ENCODE results near the gene NKIRAS1. TPM values are rescaled to one million over a fixed set of nuclear protein-coding genes. Genes with fewer than 3 reads are reported as not detected.

Gene NKIRAS1
- total and polyA plus RNA-seq, 2 donors (not counting 1 experiment from before 2014, with no cell fraction given) = 1.6 to 4.7 TPM

DNA sequence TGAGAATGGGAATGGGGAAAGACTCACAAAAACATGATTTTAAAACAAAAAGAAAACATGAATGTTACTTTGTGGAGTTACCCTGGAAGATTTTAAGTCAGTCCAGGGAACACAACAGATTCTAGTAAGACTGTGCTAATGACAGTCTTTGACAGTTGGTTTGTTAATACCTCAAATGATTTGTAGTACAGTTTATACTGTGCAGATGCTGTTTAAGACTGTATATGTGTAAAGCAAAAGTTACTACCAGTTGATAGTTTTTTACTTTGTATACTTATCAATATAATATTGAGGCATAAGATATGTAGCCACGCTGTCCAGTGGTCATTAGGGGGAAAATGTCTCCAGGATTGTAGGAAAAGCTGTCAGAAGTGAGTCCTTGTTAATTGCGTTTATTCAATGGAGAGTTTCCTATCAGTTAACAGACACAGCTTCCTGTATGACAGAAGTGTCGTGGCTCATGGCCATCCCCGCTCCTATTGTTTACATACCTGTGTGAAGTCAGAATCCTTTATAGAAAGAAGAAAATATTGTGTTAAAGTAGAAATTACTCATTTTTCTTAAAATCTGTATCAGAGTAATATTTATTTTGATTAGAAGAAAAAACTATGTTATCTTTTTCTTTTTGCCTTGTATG, 36.0 kb downstream of the NKIRAS1 start:
- no peaks in the 10 kb centered on the region for H3K36me3 ChIP-seq (replicated peaks in 1 of 2; ENCODE audit: control extremely low read depth in 1 of 2, control insufficient read depth in 1 of 2, extremely low read depth in 1 of 2, insufficient read depth in 2 of 2, low read length in 1 of 2)
- ChIA-PET POLR2A (interaction anchor here (0.5 kb wide), 1 partner anchor 724 kb away, joined by 3 read pairs; no protein-coding TSS in a partner anchor), CTCF (interaction anchor here (0.9 kb wide), 1 partner anchor 7 kb away, joined by 4 read pairs; no protein-coding TSS in a partner anchor)
- no peaks in the 10 kb centered on the region for H3K27me3 Mint-ChIP-seq
- no peak overlapping the region for H3K4me3 ChIP-seq (ENCODE audit: control extremely low read depth in 1 of 5, extremely low read depth in 1 of 5, insufficient read depth in 1 of 5, low read depth in 2 of 5, low read length in 4 of 5)
- H3K9me3 ChIP-seq (ENCODE audit: control extremely low read depth in 1 of 3, control insufficient read depth in 2 of 3, insufficient read depth in 1 of 3, low read length in 2 of 3) = peaks cover 0 to 8% (median 0%) of the 10 kb centered on the region in 3 donors
- TF ChIP-seq, protein P1, sequence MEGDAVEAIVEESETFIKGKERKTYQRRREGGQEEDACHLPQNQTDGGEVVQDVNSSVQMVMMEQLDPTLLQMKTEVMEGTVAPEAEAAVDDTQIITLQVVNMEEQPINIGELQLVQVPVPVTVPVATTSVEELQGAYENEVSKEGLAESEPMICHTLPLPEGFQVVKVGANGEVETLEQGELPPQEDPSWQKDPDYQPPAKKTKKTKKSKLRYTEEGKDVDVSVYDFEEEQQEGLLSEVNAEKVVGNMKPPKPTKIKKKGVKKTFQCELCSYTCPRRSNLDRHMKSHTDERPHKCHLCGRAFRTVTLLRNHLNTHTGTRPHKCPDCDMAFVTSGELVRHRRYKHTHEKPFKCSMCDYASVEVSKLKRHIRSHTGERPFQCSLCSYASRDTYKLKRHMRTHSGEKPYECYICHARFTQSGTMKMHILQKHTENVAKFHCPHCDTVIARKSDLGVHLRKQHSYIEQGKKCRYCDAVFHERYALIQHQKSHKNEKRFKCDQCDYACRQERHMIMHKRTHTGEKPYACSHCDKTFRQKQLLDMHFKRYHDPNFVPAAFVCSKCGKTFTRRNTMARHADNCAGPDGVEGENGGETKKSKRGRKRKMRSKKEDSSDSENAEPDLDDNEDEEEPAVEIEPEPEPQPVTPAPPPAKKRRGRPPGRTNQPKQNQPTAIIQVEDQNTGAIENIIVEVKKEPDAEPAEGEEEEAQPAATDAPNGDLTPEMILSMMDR (IDR thresholded peaks at IDR 0.05) = no peak
- no peak overlapping the region for H3K4me3 Mint-ChIP-seq
- H3K79me2 ChIP-seq (ENCODE audit: control insufficient read depth, insufficient read depth, low read length) = peaks cover 41% of the 10 kb centered on the region
- no peaks in the 10 kb centered on the region for H3K9me3 Mint-ChIP-seq (ENCODE audit: insufficient read depth)
- intact Hi-C loops (cut with micrococcal nuclease) = no loop called here
- no peaks in the 10 kb centered on the region for H3K27me3 ChIP-seq (replicated peaks in 1 of 4; ENCODE audit: control extremely low read depth in 1 of 4, control insufficient read depth in 3 of 4, insufficient read depth in 4 of 4, low read length in 3 of 4)
- WGBS (ENCODE audit: insufficient coverage) = no CpG with 5 or more reads among the region's 4 CpGs
- peaks cover 0 to 13% of the 10 kb centered on the region in 2 donors for H3K4me1 ChIP-seq (ENCODE audit: control insufficient read depth in 2 of 2, insufficient read depth in 2 of 2, low read length in 2 of 2)
- H3K4me2 ChIP-seq (replicated peaks; ENCODE audit: low read depth, low read length, poor library complexity, severe bottlenecking) = no peak overlapping the region
- H2AFZ ChIP-seq (ENCODE audit: insufficient read depth, low read depth, low read length, poor library complexity, severe bottlenecking) = no peak overlapping the region
- DNase-seq (no peak), ATAC-seq (ENCODE audit: low read depth) (no peak)
- H3K27ac ChIP-seq (ENCODE audit: low read length in 2 of 2) = no peak overlapping the region
- no peak overlapping the region for H3K9ac ChIP-seq (ENCODE audit: low read length)
- H3K27ac Mint-ChIP-seq = peak overlapping the region; percentile 64
- H3K4me1 Mint-ChIP-seq = peaks cover 38% of the 10 kb centered on the region
- H4K20me1 ChIP-seq (ENCODE audit: control insufficient read depth, insufficient read depth, low read length, poor library complexity, severe bottlenecking) = peaks cover 41% of the 10 kb centered on the region

DNA sequence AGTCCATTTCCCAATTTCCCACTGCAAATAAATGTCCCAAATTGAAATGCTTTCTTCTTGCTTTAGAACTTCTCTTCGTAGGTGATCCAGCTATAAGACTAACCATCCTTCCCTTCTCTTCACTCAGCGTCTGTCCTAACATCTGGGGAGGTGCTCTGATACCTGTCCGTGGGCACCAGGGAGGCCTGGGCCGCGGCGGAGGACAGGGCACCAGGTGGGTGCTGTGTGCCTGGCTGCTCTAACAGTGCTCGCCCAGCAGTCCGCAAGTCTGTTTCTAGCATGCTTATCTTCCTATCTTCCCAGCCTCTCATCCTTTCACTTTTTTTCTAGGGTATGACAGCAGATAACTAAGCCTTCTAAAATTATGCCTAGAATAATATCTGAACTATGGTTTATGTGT, 37.3 kb downstream of the NKIRAS1 start:
- intact Hi-C loops (cut with micrococcal nuclease) = loop anchor here (10.0 kb wide), 1 partner anchor 1315 kb away; no protein-coding TSS in a partner anchor
- CTCF ChIA-PET = interaction anchor here (0.9 kb wide), 1 partner anchor 9 kb away, joined by 4 read pairs; no protein-coding TSS in a partner anchor
- peaks cover 49% of the 10 kb centered on the region for H3K4me1 Mint-ChIP-seq

More for the DNA sequence above, 37.3 kb downstream of the NKIRAS1 start:
- TF ChIP-seq, protein P1 (IDR thresholded peaks at IDR 0.05) = no peak
- TF ChIP-seq EZH2 (IDR thresholded peaks at IDR 0.05; ENCODE audit: borderline replicate concordance, insufficient read depth, low read depth, low read length, poor library complexity, severe bottlenecking) = no peak
- Mint-ChIP-seq H3K27me3 (no peaks in the 10 kb centered on the region), H3K9me3 (ENCODE audit: insufficient read depth) (no peaks in the 10 kb centered on the region), H3K4me3 (no peak overlapping the region), H3K27ac (no peak overlapping the region)
- whole genome bisulfite sequencing (ENCODE audit: insufficient coverage) = 93% methylated on average over 3 of the region's 8 CpGs
- peaks cover 44% of the 10 kb centered on the region for H3K79me2 ChIP-seq (ENCODE audit: control insufficient read depth, insufficient read depth, low read length)
- no peak overlapping the region for H3K4me2 ChIP-seq (replicated peaks; ENCODE audit: low read depth, low read length, poor library complexity, severe bottlenecking)
- peaks cover 0 to 13% of the 10 kb centered on the region in 2 donors for H3K4me1 ChIP-seq (ENCODE audit: control insufficient read depth in 2 of 2, insufficient read depth in 2 of 2, low read length in 2 of 2)
- ATAC-seq (ENCODE audit: low read depth) = no peak
- H3K27me3 ChIP-seq (replicated peaks in 1 of 4; ENCODE audit: control extremely low read depth in 1 of 4, control insufficient read depth in 3 of 4, insufficient read depth in 4 of 4, low read length in 3 of 4) = no peaks in the 10 kb centered on the region
- no peak overlapping the region for H2AFZ ChIP-seq (ENCODE audit: insufficient read depth, low read depth, low read length, poor library complexity, severe bottlenecking)
- H4K20me1 ChIP-seq (ENCODE audit: control insufficient read depth, insufficient read depth, low read length, poor library complexity, severe bottlenecking) = peaks cover 42% of the 10 kb centered on the region
- no peak overlapping the region for H3K9ac ChIP-seq (ENCODE audit: low read length)
- no peaks in the 10 kb centered on the region for H3K36me3 ChIP-seq (replicated peaks in 1 of 2; ENCODE audit: control extremely low read depth in 1 of 2, control insufficient read depth in 1 of 2, extremely low read depth in 1 of 2, insufficient read depth in 2 of 2, low read length in 1 of 2)
- peaks cover 0 to 8% (median 0%) of the 10 kb centered on the region in 3 donors for H3K9me3 ChIP-seq (ENCODE audit: control extremely low read depth in 1 of 3, control insufficient read depth in 2 of 3, insufficient read depth in 1 of 3, low read length in 2 of 3)
- H3K4me3 ChIP-seq (ENCODE audit: control extremely low read depth in 1 of 5, extremely low read depth in 1 of 5, insufficient read depth in 1 of 5, low read depth in 2 of 5, low read length in 4 of 5) = no peak overlapping the region
- no peak overlapping the region for H3K27ac ChIP-seq (ENCODE audit: low read length in 2 of 2)
- no peak for DNase-seq
- POLR2A ChIA-PET = no interaction called here

All from B cell (primary cell).